Endothelial cell of umbilical vein (primary cell): ENCODE results near the gene RYR3. TPM values are rescaled to one million over a fixed set of nuclear protein-coding genes. Genes with fewer than 3 reads are reported as not detected.

ENCODE experiments used
- BruUV-seq: library from RNA; stranded (reverse); fragments of 400-500 nt; replicated peaks from 2 replicates; lab custom pipeline; 2021; lab: Mats Ljungman, UMichigan
- CTCF ChIA-PET: fragments of 300-600, 350-600 bp; sonication (Branson Sonifier 250); formaldehyde crosslinking; loops from one replicate; lab custom pipeline; 2021; ENCODE audit warnings: antibody characterized with exemption, inconsistent platforms; lab: Charles Lee
- POLR2A ChIA-PET: fragments of 300-600, 350-600 bp; sonication (Branson Sonifier 250); formaldehyde crosslinking; loops from one replicate; lab custom pipeline; 2021; ENCODE audit warnings: antibody characterized with exemption, inconsistent platforms; lab: Charles Lee
- DNase-seq: peaks from one replicate; pipeline ENCODE4 v3.0.0-alpha.2; 2011; ENCODE audit warnings: low read depth, low spot score
- FAIRE-seq: peaks from 2 replicates; lab custom pipeline; 2011; peaks lifted over from hg19 to GRCh38; lab: Jason Lieb, UNC
- H2AFZ ChIP-seq: 2 replicates; pipeline ENCODE4 v1.6.0; 2012; ENCODE audit warnings: low read depth, low read length, control low read depth, inconsistent platforms
- H3K27ac ChIP-seq: 2 replicates; pipeline ENCODE4 v1.5.1; 2011; ENCODE audit warnings: low read depth, mild to moderate bottlenecking, control low read depth, low read length, moderate library complexity; ENCODE audit not compliant: insufficient read depth
- H3K27me3 ChIP-seq, 2 experiments: 2 replicates each; pipeline versions ENCODE4 v1.6.0 to v1.6.1; 2011; ENCODE audit warnings: low read length in 2 of 2, mixed read lengths in 1 of 2; ENCODE audit not compliant: control insufficient read depth in 2 of 2, insufficient read depth in 2 of 2
- H3K36me3 ChIP-seq, 2 experiments: 2 replicates in 1 of 2; 3 replicates in 1 of 2; pipeline ENCODE4 v1.5.1; 2011; ENCODE audit warnings: low read length in 2 of 2, mild to moderate bottlenecking in 1 of 2, moderate library complexity in 1 of 2; ENCODE audit not compliant: control insufficient read depth in 2 of 2, insufficient read depth in 2 of 2; ENCODE audit errors: extremely low read depth in 1 of 2
- H3K4me1 ChIP-seq: 3 replicates; pipeline ENCODE4 v1.5.1; 2011; ENCODE audit warnings: mild to moderate bottlenecking, low read length; ENCODE audit not compliant: control insufficient read depth, insufficient read depth; ENCODE audit errors: extremely low read depth
- H3K4me2 ChIP-seq: 2 replicates; pipeline ENCODE4 v1.6.1; 2011; ENCODE audit warnings: low read length, control low read depth, mixed read lengths; ENCODE audit not compliant: insufficient read depth
- H3K4me3 ChIP-seq, 3 experiments: fragments of 200-600 bp in 1 of 3; sonication (generic), shearing (Covaris generic) in 1 of 3; replicated peaks in 1 of 3; 2 replicates each; pipeline ENCODE4 v1.5.1; 2011 to 2016; ENCODE audit warnings: control low read depth in 3 of 3, low read length in 3 of 3, mild to moderate bottlenecking in 2 of 3, inconsistent platforms in 1 of 3, low read depth in 1 of 3, moderate library complexity in 1 of 3; ENCODE audit not compliant: insufficient read depth in 1 of 3
- H3K79me2 ChIP-seq: 2 replicates; pipeline ENCODE4 v1.6.0; 2012; ENCODE audit warnings: low read length, inconsistent platforms; ENCODE audit not compliant: control insufficient read depth, insufficient read depth
- H3K9ac ChIP-seq: replicated peaks from 2 replicates; pipeline ENCODE3; 2011; ENCODE audit warnings: low read length, control low read depth; ENCODE audit not compliant: insufficient read depth; ENCODE audit errors: extremely low read depth
- H3K9me1 ChIP-seq: replicated peaks from 3 replicates; pipeline ENCODE4 v1.6.0; 2011; ENCODE audit warnings: mild to moderate bottlenecking, low read length; ENCODE audit not compliant: control insufficient read depth, insufficient read depth; ENCODE audit errors: extremely low read depth
- H3K9me3 ChIP-seq: replicated peaks from 2 replicates; pipeline ENCODE4 v1.5.1; 2012; ENCODE audit warnings: low read length, inconsistent platforms; ENCODE audit not compliant: control insufficient read depth, insufficient read depth
- H4K20me1 ChIP-seq: replicated peaks from 2 replicates; pipeline ENCODE3; 2011; ENCODE audit warnings: mild to moderate bottlenecking, low read length; ENCODE audit not compliant: control insufficient read depth, insufficient read depth; ENCODE audit errors: extremely low read depth
- EZH2 ChIP-seq: IDR thresholded peaks from 2 replicates; pipeline ENCODE4 v1.6.1; 2012; ENCODE audit warnings: borderline replicate concordance, low read depth, mild to moderate bottlenecking, moderate library complexity, low read length, inconsistent platforms; ENCODE audit not compliant: severe bottlenecking
- FOS ChIP-seq: IDR thresholded peaks from 2 replicates; pipeline ENCODE4 v1.6.1; 2011; ENCODE audit warnings: mild to moderate bottlenecking, low read length, moderate library complexity, borderline replicate concordance; ENCODE audit not compliant: insufficient read depth
- GATA2 ChIP-seq: IDR thresholded peaks from 2 replicates; pipeline ENCODE4 v1.7.0; 2011; ENCODE audit warnings: low read depth, mild to moderate bottlenecking, moderate library complexity, mixed read lengths, low read length; ENCODE audit not compliant: insufficient read length, insufficient read depth
- JUN ChIP-seq: IDR thresholded peaks from 2 replicates; pipeline ENCODE4 v1.6.1; 2011; ENCODE audit warnings: borderline replicate concordance, low read depth; ENCODE audit not compliant: insufficient read length, insufficient read depth
- MYC ChIP-seq: IDR thresholded peaks from one replicate; pipeline ENCODE4 v1.6.1; 2011; ENCODE audit warnings: mild to moderate bottlenecking, low read depth, low read length
- POLR2A ChIP-seq: IDR thresholded peaks from 2 replicates; pipeline ENCODE4 v1.6.1; 2012; ENCODE audit warnings: low read depth, mild to moderate bottlenecking, control low read depth, low read length
- POLR2AphosphoS5 ChIP-seq: IDR thresholded peaks from 2 replicates; pipeline ENCODE4 v1.6.1; 2012; ENCODE audit warnings: low read depth, mild to moderate bottlenecking, control low read depth, low read length, moderate library complexity; ENCODE audit not compliant: insufficient read depth
- dilution Hi-C: fragments of 300-500 bp; cut with MboI; formaldehyde crosslinking; loops from one replicate; pipeline ENCODE4 v1.15.0; 2019; ENCODE audit warnings: low sequenced_read_pairs; ENCODE audit not compliant: extremely low pct_ligation_motif_present
- intact Hi-C: fragments of 100-400 bp; cut with micrococcal nuclease; formaldehyde crosslinking; loops from one replicate; pipeline ENCODE4 v1.10.0; 2022
- polyA plus RNA-seq, 4 experiments: library from polyadenylated mRNA; depleted of rRNA in 3 of 4; stranded (reverse) in 3 of 4; unstranded in 1 of 4; fragments of >200 nt; gene quantifications; 2 replicates each; pipeline versions ENCODE4 v1.2.1 to v1.2.3, GENCODE V29; 2011 to 2012; ENCODE audit warnings: missing spikeins in 1 of 4
- total RNA-seq: library from RNA; stranded (reverse); gene quantifications from 2 replicates; pipeline ENCODE4 v1.2.3, GENCODE V29; 2021
- TF ChIP-seq, protein P1 (sequence below): IDR thresholded peaks from 2 replicates; pipeline ENCODE4 v1.6.1; 2011; ENCODE audit not compliant: insufficient read depth, insufficient read length
- TF ChIP-seq, protein P2 (sequence below), 2 donors: IDR thresholded peaks; 1 replicate in 1 of 2; 2 replicates in 1 of 2; pipeline ENCODE4 v1.5.1; 2011; ENCODE audit warnings: low read length in 2 of 2, mild to moderate bottlenecking in 2 of 2, moderate library complexity in 2 of 2, control low read depth in 1 of 2, inconsistent platforms in 1 of 2, low read depth in 1 of 2; ENCODE audit not compliant: insufficient read depth in 1 of 2; ENCODE audit errors: extremely low read depth in 1 of 2

Gene RYR3
- total and polyA plus RNA-seq, 2 donors (not counting 3 experiments of a cell fraction or from before 2014, with no cell fraction given): not detected

- H3K9ac ChIP-seq: no peak overlapping the region
- no peak overlapping the region for H3K4me2 ChIP-seq
- no peak overlapping the region for H3K4me3 ChIP-seq
- no peak overlapping the region for H3K27ac ChIP-seq
- no peaks in the 10 kb centered on the region for H4K20me1 ChIP-seq
- FAIRE-seq (no peak), DNase-seq (no peak)
- no TSS peak for BruUV-seq
- H3K9me3 ChIP-seq: no peaks in the 10 kb centered on the region
- H3K27me3 ChIP-seq: no peaks in the 10 kb centered on the region
- no peaks in the 10 kb centered on the region for H3K9me1 ChIP-seq
- H2AFZ ChIP-seq: no peak overlapping the region
- TF ChIP-seq GATA2: no peak
- no peak for TF ChIP-seq JUN
- TF ChIP-seq FOS: no peak
- no peak for TF ChIP-seq EZH2
- TF ChIP-seq MYC: no peak
- TF ChIP-seq, protein P1, sequence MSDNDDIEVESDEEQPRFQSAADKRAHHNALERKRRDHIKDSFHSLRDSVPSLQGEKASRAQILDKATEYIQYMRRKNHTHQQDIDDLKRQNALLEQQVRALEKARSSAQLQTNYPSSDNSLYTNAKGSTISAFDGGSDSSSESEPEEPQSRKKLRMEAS: no peak
- TF ChIP-seq POLR2AphosphoS5: no peak
- TF ChIP-seq, protein P2, sequence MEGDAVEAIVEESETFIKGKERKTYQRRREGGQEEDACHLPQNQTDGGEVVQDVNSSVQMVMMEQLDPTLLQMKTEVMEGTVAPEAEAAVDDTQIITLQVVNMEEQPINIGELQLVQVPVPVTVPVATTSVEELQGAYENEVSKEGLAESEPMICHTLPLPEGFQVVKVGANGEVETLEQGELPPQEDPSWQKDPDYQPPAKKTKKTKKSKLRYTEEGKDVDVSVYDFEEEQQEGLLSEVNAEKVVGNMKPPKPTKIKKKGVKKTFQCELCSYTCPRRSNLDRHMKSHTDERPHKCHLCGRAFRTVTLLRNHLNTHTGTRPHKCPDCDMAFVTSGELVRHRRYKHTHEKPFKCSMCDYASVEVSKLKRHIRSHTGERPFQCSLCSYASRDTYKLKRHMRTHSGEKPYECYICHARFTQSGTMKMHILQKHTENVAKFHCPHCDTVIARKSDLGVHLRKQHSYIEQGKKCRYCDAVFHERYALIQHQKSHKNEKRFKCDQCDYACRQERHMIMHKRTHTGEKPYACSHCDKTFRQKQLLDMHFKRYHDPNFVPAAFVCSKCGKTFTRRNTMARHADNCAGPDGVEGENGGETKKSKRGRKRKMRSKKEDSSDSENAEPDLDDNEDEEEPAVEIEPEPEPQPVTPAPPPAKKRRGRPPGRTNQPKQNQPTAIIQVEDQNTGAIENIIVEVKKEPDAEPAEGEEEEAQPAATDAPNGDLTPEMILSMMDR (IDR thresholded peaks at IDR 0.05; ENCODE audit: extremely low read depth in 1 of 2, insufficient read depth in 1 of 2, low read depth in 1 of 2, low read length in 2 of 2): no peak
- no peak for TF ChIP-seq POLR2A
- POLR2A ChIA-PET: no interaction called here
- no peaks in the 10 kb centered on the region for H3K36me3 ChIP-seq
- no peaks in the 10 kb centered on the region for H3K79me2 ChIP-seq
- H3K4me1 ChIP-seq: no peaks in the 10 kb centered on the region
- dilution Hi-C loops (no loop called here), intact Hi-C loops (no loop called here)
- CTCF ChIA-PET: no interaction called here
Observed at GRCh38 chr15:33874156-33874555, 563.4 kb downstream of the RYR3 start.
